RWPE2 (cell line): ENCODE measurements around the gene IBA57.
A peak's percentile ranks its signal among the peaks of the same experiment; 100 is the strongest.

Experiments used
- ATAC-seq: fragments of 200-7000 bp; cut with Tn5 transposase; 3 replicates; pipeline ENCODE4 v1.9.1; 2021; ENCODE audit warnings: low read depth
- DNase-seq: peaks from one replicate; pipeline ENCODE4 v3.0.0-alpha.2; 2020; ENCODE audit warnings: low spot score
- H3K27ac ChIP-seq: fragments of 450-650 bp; 2 replicates; pipeline ENCODE4 v1.5.1; 2017; ENCODE audit warnings: mild to moderate bottlenecking; ENCODE audit not compliant: poor library complexity, severe bottlenecking
- H3K27me3 ChIP-seq: fragments of 250-450 bp; sonication (Bioruptor Pico); 2 replicates; pipeline ENCODE4 v1.5.1; 2021; ENCODE audit warnings: mild to moderate bottlenecking, moderate library complexity; ENCODE audit not compliant: insufficient read depth, poor library complexity, severe bottlenecking
- H3K36me3 ChIP-seq: fragments of 250-450 bp; sonication (Bioruptor Pico); 2 replicates; pipeline ENCODE4 v1.5.1; 2020; ENCODE audit warnings: low read depth, mild to moderate bottlenecking, moderate library complexity
- H3K4me1 ChIP-seq: fragments of 250-450 bp; sonication (Bioruptor Pico); 2 replicates; pipeline ENCODE4 v1.5.1; 2021; ENCODE audit warnings: mild to moderate bottlenecking, moderate library complexity; ENCODE audit not compliant: insufficient read depth, poor library complexity, severe bottlenecking
- H3K4me3 ChIP-seq: fragments of 250-450 bp; sonication (Bioruptor Pico); 2 replicates; pipeline ENCODE4 v1.5.1; 2021; ENCODE audit warnings: mild to moderate bottlenecking, moderate library complexity; ENCODE audit not compliant: severe bottlenecking
- H3K9me3 ChIP-seq: fragments of 250-450 bp; sonication (Bioruptor Pico); 2 replicates; pipeline ENCODE4 v1.5.1; 2021; ENCODE audit warnings: mild to moderate bottlenecking, moderate library complexity; ENCODE audit not compliant: severe bottlenecking
- TF ChIP-seq, protein P1 (sequence below): fragments of 450-650 bp; IDR thresholded peaks from one replicate; pipeline ENCODE4 v1.5.1; 2017; ENCODE audit warnings: mild to moderate bottlenecking, moderate library complexity; ENCODE audit not compliant: poor library complexity, severe bottlenecking

Gene IBA57

DNA sequence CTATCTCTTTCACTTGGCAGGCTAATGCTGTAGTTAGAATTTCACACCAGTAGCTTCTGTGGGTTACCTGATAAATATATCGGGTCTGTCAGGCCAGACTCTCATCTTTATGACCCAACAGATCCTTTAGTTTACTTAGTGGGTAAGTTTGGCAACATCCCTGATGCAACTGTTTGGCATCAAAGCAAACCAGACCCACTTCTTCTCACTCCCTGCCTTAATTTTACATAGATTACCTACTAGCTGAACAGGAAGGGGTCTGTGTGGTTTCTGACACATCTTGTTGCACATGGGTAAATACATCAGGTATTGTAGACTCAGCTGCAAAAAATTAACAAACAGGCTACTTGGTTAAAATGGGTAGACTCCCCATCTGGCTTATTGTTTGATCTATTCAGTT is 28.7 kb upstream of the IBA57 start:
- DNase-seq (no peak), ATAC-seq (no peak)
- H3K36me3 ChIP-seq = peaks cover 6% of the 10 kb centered on the region
- TF ChIP-seq, protein P1, sequence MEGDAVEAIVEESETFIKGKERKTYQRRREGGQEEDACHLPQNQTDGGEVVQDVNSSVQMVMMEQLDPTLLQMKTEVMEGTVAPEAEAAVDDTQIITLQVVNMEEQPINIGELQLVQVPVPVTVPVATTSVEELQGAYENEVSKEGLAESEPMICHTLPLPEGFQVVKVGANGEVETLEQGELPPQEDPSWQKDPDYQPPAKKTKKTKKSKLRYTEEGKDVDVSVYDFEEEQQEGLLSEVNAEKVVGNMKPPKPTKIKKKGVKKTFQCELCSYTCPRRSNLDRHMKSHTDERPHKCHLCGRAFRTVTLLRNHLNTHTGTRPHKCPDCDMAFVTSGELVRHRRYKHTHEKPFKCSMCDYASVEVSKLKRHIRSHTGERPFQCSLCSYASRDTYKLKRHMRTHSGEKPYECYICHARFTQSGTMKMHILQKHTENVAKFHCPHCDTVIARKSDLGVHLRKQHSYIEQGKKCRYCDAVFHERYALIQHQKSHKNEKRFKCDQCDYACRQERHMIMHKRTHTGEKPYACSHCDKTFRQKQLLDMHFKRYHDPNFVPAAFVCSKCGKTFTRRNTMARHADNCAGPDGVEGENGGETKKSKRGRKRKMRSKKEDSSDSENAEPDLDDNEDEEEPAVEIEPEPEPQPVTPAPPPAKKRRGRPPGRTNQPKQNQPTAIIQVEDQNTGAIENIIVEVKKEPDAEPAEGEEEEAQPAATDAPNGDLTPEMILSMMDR = no peak
- no peaks in the 10 kb centered on the region for H3K4me1 ChIP-seq
- H3K9me3 ChIP-seq = no peaks in the 10 kb centered on the region
- H3K27me3 ChIP-seq = no peaks in the 10 kb centered on the region
- no peak overlapping the region for H3K4me3 ChIP-seq
- no peak overlapping the region for H3K27ac ChIP-seq

DNA sequence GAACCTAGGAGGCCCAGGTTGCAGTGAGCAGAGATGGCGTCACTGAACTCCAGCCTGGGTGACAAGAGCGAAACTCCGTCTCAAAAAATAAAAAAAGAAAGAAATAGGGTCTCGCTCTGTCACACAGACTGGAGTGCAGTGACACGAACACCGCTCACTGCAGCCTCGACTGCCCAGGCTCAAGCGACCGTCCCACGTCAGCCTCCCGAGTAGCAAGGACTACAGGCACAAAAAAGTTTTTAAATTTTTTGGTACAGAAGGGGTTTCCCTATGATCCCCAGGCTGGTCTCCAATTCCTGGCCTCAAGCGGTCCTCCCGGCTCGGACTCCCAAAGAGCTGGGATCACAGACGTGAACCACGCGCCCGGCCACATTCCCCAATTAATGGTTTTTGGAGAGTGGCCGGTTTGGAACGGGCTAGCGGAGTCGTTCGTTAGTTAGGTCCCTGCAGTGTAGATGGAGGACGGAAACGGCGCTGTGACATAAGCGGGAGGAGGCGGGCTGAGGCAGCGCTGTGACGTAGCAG is 26.1 kb upstream of the IBA57 start:
- peaks cover 8% of the 10 kb centered on the region for H3K36me3 ChIP-seq
- ATAC-seq = no peak
- peak overlapping the region; percentile 92 for H3K4me3 ChIP-seq
- H3K4me1 ChIP-seq = no peaks in the 10 kb centered on the region
- H3K9me3 ChIP-seq = no peaks in the 10 kb centered on the region
- TF ChIP-seq, protein P1 = no peak
- no peak for DNase-seq
- H3K27ac ChIP-seq = peak overlapping the region; percentile 69
- no peaks in the 10 kb centered on the region for H3K27me3 ChIP-seq

DNA sequence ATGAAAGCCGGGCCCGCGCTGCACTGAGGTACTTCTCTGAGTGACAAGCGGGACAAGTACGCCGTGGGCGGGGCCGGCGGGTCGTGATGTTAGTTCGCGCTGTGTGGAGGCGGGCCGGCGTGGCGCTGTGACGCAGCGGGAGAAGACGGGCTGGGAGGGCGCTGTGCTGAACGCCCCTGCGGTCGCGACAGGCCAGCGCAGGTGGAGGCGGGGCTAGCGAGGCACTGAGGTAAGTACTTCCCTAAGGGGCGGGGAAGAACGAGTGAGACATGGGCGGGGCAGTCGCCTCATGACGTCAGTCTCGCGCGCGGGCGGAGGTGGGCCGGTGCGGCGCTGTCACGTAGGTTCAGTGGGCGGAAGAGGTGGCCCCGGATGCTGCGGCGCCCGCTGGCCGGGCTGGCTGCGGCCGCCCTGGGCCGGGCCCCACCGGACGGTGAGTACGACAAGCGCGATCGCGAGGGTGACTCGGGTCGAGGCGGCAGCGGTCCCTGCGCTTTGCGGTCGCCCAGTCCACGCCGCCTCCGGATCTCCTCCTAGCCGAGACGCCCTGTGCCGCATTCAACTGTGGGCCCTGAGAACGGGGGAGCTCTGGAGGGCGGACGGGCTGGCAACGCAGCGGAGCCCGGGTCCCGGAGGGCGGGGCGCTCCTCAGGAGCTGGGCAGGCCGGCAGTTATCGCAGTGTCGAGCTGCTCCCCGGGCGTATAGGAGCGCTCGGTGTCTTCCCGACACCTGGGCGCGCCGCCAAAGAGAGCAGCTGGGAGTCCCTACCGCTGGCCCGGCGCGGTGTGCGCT is 25.5 kb upstream of the IBA57 start, which contains the start of gene GUK1:
Gene GUK1, plus strand, starts transcription at position 349 of the 793 bp plus-strand sequence. Its CDS starts 24 bp downstream, at position 373.
- peak; percentile 89 for ATAC-seq
- H3K27ac ChIP-seq = peak within 1 kb of the TSS; percentile 69
- H3K4me3 ChIP-seq = peak within 1 kb of the TSS; percentile 92
- TF ChIP-seq, protein P1 = no peak
- H3K27me3 ChIP-seq = no peaks in the 10 kb centered on the region
- DNase-seq = peak; percentile 98
- no peaks in the 10 kb centered on the region for H3K4me1 ChIP-seq
- H3K36me3 ChIP-seq = peaks cover 8% of the 10 kb centered on the region
- H3K9me3 ChIP-seq = no peaks in the 10 kb centered on the region

DNA sequence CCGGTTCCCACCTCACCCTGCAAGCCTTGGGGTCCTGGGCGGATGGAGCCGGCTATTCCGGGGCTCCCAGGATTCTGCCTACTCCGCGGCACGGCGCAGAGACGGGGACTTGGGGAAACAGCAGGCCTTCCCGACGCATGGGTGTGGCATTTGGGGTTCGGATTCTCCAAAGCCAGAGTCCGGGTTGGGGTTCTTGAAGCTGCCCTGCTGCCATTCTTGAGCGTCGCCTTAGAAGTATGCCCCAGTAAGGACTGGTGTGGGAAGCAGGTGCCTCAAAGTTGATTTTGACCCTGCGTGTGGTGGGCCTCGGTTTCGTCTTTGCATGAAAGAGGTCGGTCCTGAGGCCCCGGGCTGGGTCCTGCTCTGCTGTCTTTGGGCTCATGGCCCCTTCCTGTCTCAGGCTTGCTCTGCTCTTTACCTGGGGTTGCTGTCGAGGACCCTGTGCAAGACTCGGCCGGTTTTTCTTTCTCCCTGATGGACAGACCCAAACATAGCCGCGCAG is 24.8 kb upstream of the IBA57 start:
- TF ChIP-seq, protein P1 = no peak
- Histone ChIP-seq H3K4me1 (no peaks in the 10 kb centered on the region), H3K4me3 (peak overlapping the region; percentile 92), H3K9me3 (no peaks in the 10 kb centered on the region), H3K27ac (peak overlapping the region; percentile 69), H3K36me3 (peaks cover 8% of the 10 kb centered on the region), H3K27me3 (no peaks in the 10 kb centered on the region)
- no peak for DNase-seq
- ATAC-seq = no peak
